Right atrium auricular region (tissue), 2 donors: Measurements from ENCODE around the gene PALD1. TPM values are rescaled to one million over a fixed set of nuclear protein-coding genes. Genes with fewer than 3 reads are reported as not detected.

Experiments used
- DNase-seq: peaks from one replicate; pipeline ENCODE4 v3.0.0-alpha.2; 2019; ENCODE audit warnings: low spot score
- H3K27ac ChIP-seq, 2 donors: fragments of 200-600 bp; sonication (generic); 1 replicate in 1 of 2; 2 replicates in 1 of 2; pipeline ENCODE4 v1.5.1; 2016 to 2019
- H3K27me3 ChIP-seq, 2 donors: fragments of 200-600 bp; sonication (generic); one replicate each; pipeline versions ENCODE4 v1.5.1 to v1.6.0; 2017 to 2019
- H3K36me3 ChIP-seq: fragments of 200-600 bp; sonication (generic); one replicate; pipeline ENCODE4 v1.5.1; 2016
- H3K4me1 ChIP-seq, 2 donors: fragments of 200-600 bp; sonication (generic); one replicate each; pipeline versions ENCODE4 v1.5.1 to v1.6.0; 2017 to 2019
- H3K4me3 ChIP-seq, 2 donors: fragments of 200-600 bp; sonication (generic); 1 replicate in 1 of 2; 2 replicates in 1 of 2; pipeline ENCODE4 v1.5.1; 2017 to 2019; ENCODE audit warnings: mild to moderate bottlenecking in 1 of 2, moderate library complexity in 1 of 2
- H3K9me3 ChIP-seq, 2 donors: fragments of 200-600 bp; sonication (generic); one replicate each; pipeline ENCODE4 v1.5.1; 2019
- total RNA-seq, 2 donors: library from RNA; depleted of rRNA; stranded (reverse); fragments of >200 nt; gene quantifications; one replicate each; pipeline ENCODE4 v1.1.0, GENCODE V29; 2016
- TF ChIP-seq, protein P1 (sequence below), 2 donors: fragments of 200-600 bp; sonication (generic); IDR thresholded peaks; one replicate each; pipeline ENCODE4 v1.5.1; 2019; ENCODE audit warnings: antibody characterized with exemption in 2 of 2

PALD1 gene
- total RNA-seq, 2 donors from 2014 or later: 4.9 to 8.5 TPM

DNA sequence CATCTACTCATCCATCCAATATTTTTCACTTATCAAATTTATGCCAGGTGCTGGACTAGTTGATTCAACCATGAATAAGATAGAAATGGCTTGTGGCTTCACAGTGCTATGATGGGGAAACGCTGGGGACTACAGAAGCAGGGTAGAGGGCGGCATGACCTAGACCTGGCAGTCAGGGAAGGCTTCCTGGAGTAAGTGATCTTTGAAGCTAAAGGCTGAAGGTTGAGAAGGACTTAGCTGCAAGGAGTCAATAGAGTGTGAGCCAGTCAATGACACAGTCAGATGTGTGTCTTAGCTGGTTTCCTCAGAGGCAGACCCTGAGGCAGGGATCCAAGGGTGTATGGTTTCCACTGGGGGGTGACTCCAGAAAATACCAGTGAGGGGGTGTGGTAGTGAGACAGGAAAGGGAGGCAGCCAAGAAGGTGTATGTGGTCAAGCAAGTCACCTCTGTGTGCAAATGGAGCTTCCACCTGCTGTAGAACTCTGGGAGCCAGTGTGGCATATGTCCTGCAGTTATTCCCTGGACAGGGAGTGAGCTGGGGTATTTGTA, 113.7 kb downstream of the PALD1 start:
- Histone ChIP-seq H3K27me3 (no peaks in the 10 kb centered on the region), H3K27ac (no peak overlapping the region), H3K4me1 (peaks cover 0 to 7% of the 10 kb centered on the region in 2 donors), H3K36me3 (no peaks in the 10 kb centered on the region), H3K9me3 (no peaks in the 10 kb centered on the region), H3K4me3 (no peak overlapping the region)
- DNase-seq: no peak
- TF ChIP-seq, protein P1, sequence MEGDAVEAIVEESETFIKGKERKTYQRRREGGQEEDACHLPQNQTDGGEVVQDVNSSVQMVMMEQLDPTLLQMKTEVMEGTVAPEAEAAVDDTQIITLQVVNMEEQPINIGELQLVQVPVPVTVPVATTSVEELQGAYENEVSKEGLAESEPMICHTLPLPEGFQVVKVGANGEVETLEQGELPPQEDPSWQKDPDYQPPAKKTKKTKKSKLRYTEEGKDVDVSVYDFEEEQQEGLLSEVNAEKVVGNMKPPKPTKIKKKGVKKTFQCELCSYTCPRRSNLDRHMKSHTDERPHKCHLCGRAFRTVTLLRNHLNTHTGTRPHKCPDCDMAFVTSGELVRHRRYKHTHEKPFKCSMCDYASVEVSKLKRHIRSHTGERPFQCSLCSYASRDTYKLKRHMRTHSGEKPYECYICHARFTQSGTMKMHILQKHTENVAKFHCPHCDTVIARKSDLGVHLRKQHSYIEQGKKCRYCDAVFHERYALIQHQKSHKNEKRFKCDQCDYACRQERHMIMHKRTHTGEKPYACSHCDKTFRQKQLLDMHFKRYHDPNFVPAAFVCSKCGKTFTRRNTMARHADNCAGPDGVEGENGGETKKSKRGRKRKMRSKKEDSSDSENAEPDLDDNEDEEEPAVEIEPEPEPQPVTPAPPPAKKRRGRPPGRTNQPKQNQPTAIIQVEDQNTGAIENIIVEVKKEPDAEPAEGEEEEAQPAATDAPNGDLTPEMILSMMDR (IDR thresholded peaks at IDR 0.05): no peak

DNA sequence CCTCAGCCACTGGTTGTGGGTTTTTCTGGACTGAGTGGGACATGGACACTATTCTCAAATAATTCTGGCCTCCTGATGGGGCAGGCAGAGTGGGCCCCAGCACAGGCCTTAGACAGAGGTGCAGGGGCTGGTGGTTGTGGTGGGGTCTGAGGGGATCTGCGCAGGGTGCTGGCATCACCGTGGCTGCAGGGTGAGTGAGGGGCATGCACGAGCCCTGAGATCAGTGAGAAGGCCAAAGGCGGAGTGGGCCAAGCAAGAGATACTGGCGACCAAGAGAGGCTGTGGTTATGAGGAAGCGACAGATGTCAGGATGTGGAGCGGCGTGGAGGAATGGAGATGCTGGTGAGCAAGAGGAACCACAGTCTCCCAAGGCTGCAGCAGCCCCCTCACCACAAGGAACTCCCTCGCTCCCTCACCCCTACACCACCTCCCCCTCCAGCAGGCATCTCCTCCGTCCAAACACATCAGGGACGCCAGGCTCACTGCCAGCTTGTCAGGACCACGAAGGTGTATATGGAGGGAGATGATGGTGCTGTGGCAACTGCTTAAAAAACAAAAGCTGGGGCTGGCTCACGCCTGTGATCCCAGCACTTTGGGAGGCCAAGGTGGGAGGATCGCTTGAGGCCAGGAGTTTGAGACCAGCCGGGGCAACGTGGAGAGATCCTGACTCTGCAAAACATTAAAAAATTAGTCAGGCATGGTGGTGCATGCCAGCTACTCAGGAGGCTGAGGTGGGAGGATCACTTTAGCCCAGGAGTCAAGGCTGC, 114.4 kb downstream of the PALD1 start:
- no peaks in the 10 kb centered on the region for H3K9me3 ChIP-seq
- H3K27ac ChIP-seq: no peak overlapping the region
- no peak for DNase-seq
- TF ChIP-seq, protein P1 (IDR thresholded peaks at IDR 0.05): no peak
- H3K27me3 ChIP-seq: no peaks in the 10 kb centered on the region
- no peak overlapping the region for H3K4me3 ChIP-seq
- H3K36me3 ChIP-seq: no peaks in the 10 kb centered on the region
- H3K4me1 ChIP-seq: peaks cover 0 to 7% of the 10 kb centered on the region in 2 donors

DNA sequence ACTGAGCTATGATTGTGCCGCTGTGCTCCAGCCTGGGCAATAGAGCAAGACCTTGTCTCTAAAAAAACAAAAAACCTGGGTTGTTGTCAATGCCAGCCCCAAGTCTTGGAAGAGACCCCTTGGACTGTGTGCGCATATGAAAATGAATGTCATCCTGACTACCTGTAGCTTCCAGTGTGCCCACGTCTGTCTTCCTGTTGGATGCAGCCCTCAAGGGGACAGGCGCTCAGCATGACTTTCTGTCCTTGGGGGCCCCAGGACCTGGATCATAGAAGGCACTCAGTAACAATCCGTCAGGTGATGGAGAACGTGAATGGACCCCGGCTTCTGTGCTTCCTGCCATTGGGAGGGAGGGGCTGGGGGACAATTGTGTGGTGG, 114.9 kb downstream of the PALD1 start:
- TF ChIP-seq, protein P1 (IDR thresholded peaks at IDR 0.05): no peak
- Histone ChIP-seq H3K27ac (no peak overlapping the region), H3K36me3 (no peaks in the 10 kb centered on the region), H3K4me1 (peaks cover 0 to 7% of the 10 kb centered on the region in 2 donors), H3K4me3 (no peak overlapping the region), H3K9me3 (no peaks in the 10 kb centered on the region), H3K27me3 (no peaks in the 10 kb centered on the region)
- DNase-seq: peak; percentile 43

DNA sequence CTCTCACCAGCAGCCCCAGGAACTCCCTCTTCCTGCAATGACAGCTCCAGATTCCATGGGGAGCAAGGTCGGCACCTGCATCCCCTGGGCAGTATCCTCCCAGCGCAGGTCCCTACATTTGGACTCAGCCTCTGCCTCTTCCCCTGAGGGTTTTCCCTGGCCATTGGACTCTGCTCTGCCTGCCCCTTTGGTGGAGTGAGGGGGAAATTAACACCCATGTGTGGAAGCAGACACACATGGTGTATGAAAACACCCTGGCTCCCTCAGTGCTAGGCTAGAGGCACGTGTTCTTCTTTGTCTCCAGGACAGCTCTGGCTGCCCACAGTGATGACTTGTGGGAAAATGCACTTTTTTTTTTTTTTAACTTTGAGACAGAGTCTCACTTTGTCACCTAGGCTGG, 115.6 kb downstream of the PALD1 start:
- Histone ChIP-seq H3K9me3 (no peaks in the 10 kb centered on the region), H3K27ac (no peak overlapping the region), H3K4me3 (no peak overlapping the region), H3K4me1 (peaks cover 0 to 7% of the 10 kb centered on the region in 2 donors), H3K36me3 (no peaks in the 10 kb centered on the region), H3K27me3 (no peaks in the 10 kb centered on the region)
- DNase-seq: peak; percentile 11
- TF ChIP-seq, protein P1 (IDR thresholded peaks at IDR 0.05): no peak

DNA sequence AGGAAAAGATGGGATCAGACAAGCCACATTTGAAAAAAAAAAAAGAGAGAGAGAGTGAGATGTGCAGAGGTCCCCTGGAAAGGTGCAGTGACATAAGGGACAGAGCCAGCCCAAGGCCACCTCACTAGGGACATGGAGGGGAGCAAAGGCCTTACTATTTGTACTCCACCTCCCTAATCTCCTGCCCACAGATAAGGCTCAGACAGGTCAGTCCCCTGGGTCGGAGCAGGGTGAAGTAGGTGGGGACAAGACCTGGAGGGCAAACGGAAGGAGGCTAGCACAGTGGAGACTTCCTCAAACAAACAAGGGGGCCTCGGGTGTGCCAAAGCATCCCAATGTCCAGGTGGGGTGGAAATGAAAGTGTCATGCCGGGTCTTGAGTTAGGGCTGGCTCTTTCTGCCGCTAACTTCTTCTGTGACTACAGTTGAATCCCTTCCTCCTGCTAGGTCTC, 117.0 kb downstream of the PALD1 start:
- no peak overlapping the region for H3K4me3 ChIP-seq
- no peaks in the 10 kb centered on the region for H3K9me3 ChIP-seq
- peak; percentile 49 for DNase-seq
- H3K4me1 ChIP-seq: no peaks in the 10 kb centered on the region
- no peaks in the 10 kb centered on the region for H3K36me3 ChIP-seq
- TF ChIP-seq, protein P1 (IDR thresholded peaks at IDR 0.05): no peak
- no peaks in the 10 kb centered on the region for H3K27me3 ChIP-seq
- H3K27ac ChIP-seq: no peak overlapping the region
